HG03039 (cell line): ENCODE measurements around the gene UMODL1.

Source experiments
- ATAC-seq: cut with Tn5 transposase; IDR thresholded peaks from one replicate; pipeline ENCODE4 v1.9.1; 2021; ENCODE audit warnings: mild to moderate bottlenecking, moderate library complexity; ENCODE audit not compliant: unreplicated experiment

Gene UMODL1

GRCh38 chr21:42038393-42038792 is 32.7 kb upstream of the UMODL1 start:
- no peak for ATAC-seq

GRCh38 chr21:42038826-42039425 is 32.2 kb upstream of the UMODL1 start:
- no peak for ATAC-seq

GRCh38 chr21:42039470-42039901 is 31.6 kb upstream of the UMODL1 start:
- no peak for ATAC-seq

GRCh38 chr21:42039911-42040351 is 31.2 kb upstream of the UMODL1 start:
- ATAC-seq: no peak

GRCh38 chr21:42040411-42041180 is 30.5 kb upstream of the UMODL1 start:
- no peak for ATAC-seq

- ATAC-seq: no peak
These were observed 29.9 kb upstream of the UMODL1 start for GRCh38 chr21:42041246-42041645.

- no peak for ATAC-seq
These were observed 29.4 kb upstream of the UMODL1 start for GRCh38 chr21:42041711-42042110.

GRCh38 chr21:42042651-42043050 is 28.5 kb upstream of the UMODL1 start:
- no peak for ATAC-seq

GRCh38 chr21:42043201-42043895 is 27.8 kb upstream of the UMODL1 start:
- no peak for ATAC-seq

GRCh38 chr21:42043961-42044360 is 27.2 kb upstream of the UMODL1 start:
- no peak for ATAC-seq

GRCh38 chr21:42044871-42045495 is 26.1 kb upstream of the UMODL1 start:
- no peak for ATAC-seq

GRCh38 chr21:42047821-42048613 is 23.1 kb upstream of the UMODL1 start:
- no peak for ATAC-seq

- ATAC-seq: no peak
These were observed 22.1 kb upstream of the UMODL1 start for GRCh38 chr21:42048870-42049577.

- no peak for ATAC-seq
These were observed 21.3 kb upstream of the UMODL1 start for GRCh38 chr21:42049578-42050430.

- no peak for ATAC-seq
These were observed 19.3 kb upstream of the UMODL1 start for GRCh38 chr21:42051788-42052187.

GRCh38 chr21:42055425-42055824 is 15.7 kb upstream of the UMODL1 start:
- no peak for ATAC-seq

GRCh38 chr21:42056468-42056867 is 14.6 kb upstream of the UMODL1 start:
- ATAC-seq: no peak

- ATAC-seq: no peak
These were observed 14.0 kb upstream of the UMODL1 start for GRCh38 chr21:42056996-42057689.
